ENCODE results near the gene SIRT7.

DNA sequence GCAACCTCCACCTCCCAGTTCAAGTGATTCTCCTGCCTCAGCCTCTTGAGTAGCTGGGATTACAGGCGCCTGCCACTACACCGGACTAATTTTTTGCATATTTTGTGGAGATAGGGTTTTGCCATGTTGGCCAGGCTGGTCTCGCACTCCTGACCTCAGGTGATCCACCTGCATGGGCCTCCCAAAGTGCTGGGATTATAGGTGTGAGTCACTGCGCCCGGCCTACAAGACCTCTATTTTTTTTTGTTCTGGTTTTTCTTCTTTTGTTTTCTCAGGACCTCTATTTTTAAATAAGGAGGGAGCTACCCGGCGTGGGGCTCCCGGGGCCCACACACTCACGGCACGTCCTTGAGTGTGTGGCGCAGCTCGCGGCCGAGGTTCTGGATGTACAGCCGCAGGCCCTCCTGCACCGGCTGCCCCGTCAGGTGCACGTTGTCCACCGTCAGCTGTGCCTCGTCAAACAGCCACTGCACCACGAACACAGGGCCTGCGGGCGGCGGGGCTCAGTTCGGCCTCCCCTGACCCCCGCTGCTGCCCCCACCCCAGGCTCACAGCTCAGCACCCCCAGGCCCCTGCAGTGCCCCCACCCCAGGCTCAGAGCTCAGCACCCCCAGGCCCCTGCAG lies 37.2 kb upstream of the SIRT7 start:
- TF ChIP-seq, protein P1, sequence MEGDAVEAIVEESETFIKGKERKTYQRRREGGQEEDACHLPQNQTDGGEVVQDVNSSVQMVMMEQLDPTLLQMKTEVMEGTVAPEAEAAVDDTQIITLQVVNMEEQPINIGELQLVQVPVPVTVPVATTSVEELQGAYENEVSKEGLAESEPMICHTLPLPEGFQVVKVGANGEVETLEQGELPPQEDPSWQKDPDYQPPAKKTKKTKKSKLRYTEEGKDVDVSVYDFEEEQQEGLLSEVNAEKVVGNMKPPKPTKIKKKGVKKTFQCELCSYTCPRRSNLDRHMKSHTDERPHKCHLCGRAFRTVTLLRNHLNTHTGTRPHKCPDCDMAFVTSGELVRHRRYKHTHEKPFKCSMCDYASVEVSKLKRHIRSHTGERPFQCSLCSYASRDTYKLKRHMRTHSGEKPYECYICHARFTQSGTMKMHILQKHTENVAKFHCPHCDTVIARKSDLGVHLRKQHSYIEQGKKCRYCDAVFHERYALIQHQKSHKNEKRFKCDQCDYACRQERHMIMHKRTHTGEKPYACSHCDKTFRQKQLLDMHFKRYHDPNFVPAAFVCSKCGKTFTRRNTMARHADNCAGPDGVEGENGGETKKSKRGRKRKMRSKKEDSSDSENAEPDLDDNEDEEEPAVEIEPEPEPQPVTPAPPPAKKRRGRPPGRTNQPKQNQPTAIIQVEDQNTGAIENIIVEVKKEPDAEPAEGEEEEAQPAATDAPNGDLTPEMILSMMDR (IDR thresholded peaks at IDR 0.05): no peak
- no peak for TF ChIP-seq POLR2A (IDR thresholded peaks at IDR 0.05)
- TF ChIP-seq EP300 (IDR thresholded peaks at IDR 0.05): no peak

Measured in ovary (tissue), 3 donors.